ENCODE measurements around the gene NAA16.

- TF ChIP-seq CTCF (IDR thresholded peaks at IDR 0.05; ENCODE audit: poor library complexity, severe bottlenecking): no peak
- no peak for TF ChIP-seq POLR2AphosphoS5 (IDR thresholded peaks at IDR 0.05)
- no peak for TF ChIP-seq RAD21 (conservative IDR thresholded peaks at IDR 0.05)
- no peak for TF ChIP-seq EZH2 (IDR thresholded peaks at IDR 0.05; ENCODE audit: borderline replicate concordance, insufficient read depth, low read length, poor library complexity, severe bottlenecking)
- TF ChIP-seq REST (IDR thresholded peaks at IDR 0.05; ENCODE audit: borderline replicate concordance): no peak
- no peak for TF ChIP-seq MXI1 (conservative IDR thresholded peaks at IDR 0.05; ENCODE audit: poor library complexity, severe bottlenecking)
- no peak for TF ChIP-seq SMC3 (conservative IDR thresholded peaks at IDR 0.05; ENCODE audit: poor library complexity)
Observed at GRCh38 chr13:41299316-41300094, 11.6 kb upstream of the NAA16 start.
